SU-DHL-6 (cell line): ENCODE measurements around the gene DACH1.

ENCODE experiments used
- CTCF ChIP-seq: fragments of 200-600 bp; sonication (generic); IDR thresholded peaks from one replicate; pipeline ENCODE4 v1.5.1; 2017; ENCODE audit warnings: antibody characterized with exemption, mild to moderate bottlenecking, low read length, moderate library complexity; ENCODE audit not compliant: insufficient read depth, poor library complexity, severe bottlenecking
- EZH2phosphoT487 ChIP-seq: fragments of 200-600 bp; sonication (generic), shearing (Covaris generic); conservative IDR thresholded peaks from 2 replicates; pipeline ENCODE4 v1.6.1; 2018; ENCODE audit warnings: mild to moderate bottlenecking, antibody characterized with exemption, low read length, moderate library complexity, mixed read lengths

GRCh38 chr13:71593566-71593965 lies 273.4 kb downstream of the DACH1 start:
- TF ChIP-seq CTCF: no peak
- no peak for TF ChIP-seq EZH2phosphoT487
